Tibial nerve (tissue), 4 donors: Measurements from ENCODE around the gene RSRC1. TPM values are rescaled to one million over a fixed set of nuclear protein-coding genes. Genes with fewer than 3 reads are reported as not detected.

Experiments
- DNase-seq, 2 donors: peaks; one replicate each; pipeline ENCODE4 v3.0.0-alpha.2; 2019; ENCODE audit warnings: low spot score in 2 of 2
- H3K27ac ChIP-seq, 4 donors: fragments of 200-600 bp; sonication (generic) in 3 of 4; one replicate each; pipeline ENCODE4 v1.5.1; 2017 to 2019; ENCODE audit warnings: mild to moderate bottlenecking in 1 of 4
- H3K27me3 ChIP-seq, 2 donors: fragments of 200-600 bp; sonication (generic) in 1 of 2; one replicate each; pipeline versions ENCODE4 v1.5.1 to v1.6.0; 2017 to 2019
- H3K36me3 ChIP-seq, 3 donors: fragments of 200-600 bp; sonication (generic); one replicate each; pipeline ENCODE4 v1.5.1; 2018 to 2019
- H3K4me1 ChIP-seq, 4 donors: fragments of 200-600 bp; sonication (generic) in 3 of 4; one replicate each; pipeline ENCODE4 v1.5.1; 2017 to 2019
- H3K4me3 ChIP-seq, 4 donors: fragments of 200-600 bp; sonication (generic) in 3 of 4; one replicate each; pipeline ENCODE4 v1.5.1; 2017 to 2019; ENCODE audit warnings: mild to moderate bottlenecking in 1 of 4, moderate library complexity in 1 of 4
- H3K9me3 ChIP-seq, 4 donors: fragments of 200-600 bp; sonication (generic) in 3 of 4; one replicate each; pipeline ENCODE4 v1.5.1; 2017 to 2019
- CTCF ChIP-seq, 5 experiments: fragments of 200-600 bp in 3 of 5; fragments of 450-650 bp in 2 of 5; sonication (generic) in 3 of 5; IDR thresholded peaks; one replicate each; pipeline ENCODE4 v1.5.1; 2016 to 2019; ENCODE audit warnings: antibody characterized with exemption in 5 of 5, mild to moderate bottlenecking in 3 of 5, moderate library complexity in 2 of 5
- EP300 ChIP-seq, 2 donors: sonication (generic); formaldehyde crosslinking; IDR thresholded peaks; one replicate each; pipeline ENCODE4 v1.6.1; 2017; ENCODE audit warnings: antibody characterized with exemption in 2 of 2, mild to moderate bottlenecking in 1 of 2
- POLR2A ChIP-seq, 2 donors: fragments of 450-650 bp; IDR thresholded peaks; one replicate each; pipeline ENCODE4 v1.6.1; 2017; ENCODE audit warnings: antibody characterized with exemption in 2 of 2, mild to moderate bottlenecking in 2 of 2, moderate library complexity in 2 of 2
- WGBS, 2 donors: methylation state at CpG; one replicate each; pipeline ENCODE4 v1.1.5; 2018; 5-methylcytosine and 5-hydroxymethylcytosine counted together
- total RNA-seq, 4 donors: library from RNA; depleted of rRNA; stranded (reverse); fragments of >200 nt; gene quantifications; one replicate each; pipeline ENCODE4 v1.1.0, GENCODE V29; 2016

The RSRC1 gene
- total RNA-seq, 4 donors from 2014 or later: 58.2 to 70.5 (median 68.6) TPM

DNA sequence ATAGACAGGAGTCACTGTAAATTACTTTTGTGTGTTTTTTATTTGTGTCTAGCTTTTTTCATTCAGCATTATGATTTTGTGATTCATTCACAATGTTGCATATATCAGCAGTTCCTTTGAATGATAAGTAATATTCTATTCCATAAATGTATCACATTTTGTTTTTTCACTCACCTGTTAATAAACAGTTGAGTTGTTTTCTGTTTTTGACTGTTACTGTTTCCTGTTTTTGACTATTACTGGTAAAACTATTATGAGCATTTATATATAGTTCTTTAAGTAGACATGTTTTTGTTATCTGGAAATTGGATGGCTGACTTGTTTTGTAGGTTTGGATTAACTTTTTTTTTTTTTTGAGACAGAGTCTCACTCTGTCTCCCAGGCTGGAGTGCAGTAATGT is 138.4 kb downstream of the RSRC1 start:
- no peak for DNase-seq
- H3K4me1 ChIP-seq: no peaks in the 10 kb centered on the region
- H3K36me3 ChIP-seq: peaks cover 0 to 11% (median 0%) of the 10 kb centered on the region in 3 donors
- H3K9me3 ChIP-seq: peaks cover 0 to 22% (median 11%) of the 10 kb centered on the region in 4 donors
- no peak overlapping the region for H3K4me3 ChIP-seq
- H3K27me3 ChIP-seq: no peaks in the 10 kb centered on the region
- H3K27ac ChIP-seq: no peak overlapping the region
- TF ChIP-seq POLR2A (IDR thresholded peaks at IDR 0.05): no peak
- no peak for TF ChIP-seq EP300 (IDR thresholded peaks at IDR 0.05)
- no peak for TF ChIP-seq CTCF (IDR thresholded peaks at IDR 0.05)

DNA sequence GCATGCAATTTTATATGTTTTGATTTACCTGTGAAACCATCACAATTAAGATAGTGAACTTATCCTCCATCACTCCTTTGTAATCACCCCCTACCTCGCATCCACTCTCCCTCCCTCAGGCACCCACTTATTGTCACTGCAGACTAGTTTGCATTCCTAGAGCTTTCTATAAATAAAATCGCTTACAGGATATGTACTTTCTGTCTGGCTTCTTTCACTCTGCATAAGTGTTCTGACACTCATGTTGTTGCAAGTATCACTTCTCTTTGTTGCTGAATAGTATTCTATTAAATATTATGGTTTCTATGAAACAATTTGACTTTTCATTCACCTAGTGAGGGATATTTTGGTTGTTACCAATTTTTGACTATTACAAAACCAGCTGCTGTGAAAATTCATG is 139.3 kb downstream of the RSRC1 start:
- H3K27ac ChIP-seq: no peak overlapping the region
- H3K4me3 ChIP-seq: no peak overlapping the region
- no peaks in the 10 kb centered on the region for H3K27me3 ChIP-seq
- TF ChIP-seq CTCF (IDR thresholded peaks at IDR 0.05) (no peak), EP300 (IDR thresholded peaks at IDR 0.05) (no peak)
- peaks cover 0 to 11% (median 0%) of the 10 kb centered on the region in 3 donors for H3K36me3 ChIP-seq
- WGBS, 2 donors: 84 to 90% methylated on average over 2 of the region's 2 CpGs
- no peak for DNase-seq
- no peaks in the 10 kb centered on the region for H3K4me1 ChIP-seq
- peaks cover 0 to 21% (median 11%) of the 10 kb centered on the region in 4 donors for H3K9me3 ChIP-seq

DNA sequence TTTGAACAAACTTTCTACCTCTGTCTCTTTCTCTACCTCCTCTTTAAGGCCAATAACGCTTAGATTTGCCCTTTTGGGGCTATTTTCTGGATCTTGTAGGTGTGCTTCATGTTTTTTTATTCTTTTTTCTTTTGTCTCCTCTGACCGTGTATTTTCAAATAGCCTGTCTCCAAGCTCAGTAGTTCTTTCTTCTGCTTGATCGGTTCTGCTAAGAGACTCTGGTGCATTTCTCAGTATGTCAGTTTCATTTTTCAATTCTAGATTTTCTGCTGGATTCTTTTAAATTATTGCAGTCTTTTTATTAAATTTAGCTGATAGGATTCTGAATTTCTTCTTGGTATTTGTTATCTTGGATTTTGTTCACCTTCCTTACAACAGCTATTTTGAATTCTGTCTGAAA is 148.7 kb downstream of the RSRC1 start:
- Histone ChIP-seq H3K36me3 (peaks cover 0 to 20% (median 0%) of the 10 kb centered on the region in 3 donors), H3K4me3 (no peak overlapping the region), H3K9me3 (peaks cover 0 to 7% (median 1%) of the 10 kb centered on the region in 4 donors), H3K4me1 (no peaks in the 10 kb centered on the region), H3K27ac (no peak overlapping the region), H3K27me3 (no peaks in the 10 kb centered on the region)
- WGBS, 2 donors: 80 to 81% methylated on average over 3 of the region's 3 CpGs
- no peak for TF ChIP-seq POLR2A (IDR thresholded peaks at IDR 0.05)
- TF ChIP-seq EP300 (IDR thresholded peaks at IDR 0.05): no peak
- no peak for TF ChIP-seq CTCF (IDR thresholded peaks at IDR 0.05)
- DNase-seq: no peak

DNA sequence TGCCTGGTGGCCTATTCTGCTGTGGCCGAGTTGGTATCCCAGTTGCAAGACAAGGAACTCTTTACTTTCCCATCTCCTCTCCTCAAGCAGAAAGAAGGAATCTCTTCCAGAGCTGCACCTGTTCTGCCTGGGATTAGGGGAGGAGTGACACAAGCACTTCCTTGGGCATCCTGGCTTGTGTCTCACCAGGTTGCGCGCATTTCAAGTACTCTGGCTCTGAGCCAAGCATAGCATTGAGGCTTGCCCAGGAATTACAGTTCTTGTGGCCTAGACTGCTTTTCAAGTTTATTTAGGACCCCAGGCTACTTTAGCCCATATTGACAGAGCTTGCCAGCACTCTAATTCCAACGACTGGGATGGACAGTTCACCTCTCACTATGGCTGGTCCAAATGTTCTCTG is 150.5 kb downstream of the RSRC1 start:
- Histone ChIP-seq H3K27ac (no peak overlapping the region), H3K4me3 (no peak overlapping the region), H3K27me3 (no peaks in the 10 kb centered on the region), H3K9me3 (peaks cover 0 to 18% (median 2%) of the 10 kb centered on the region in 4 donors), H3K36me3 (peaks cover 0 to 20% (median 0%) of the 10 kb centered on the region in 3 donors), H3K4me1 (no peaks in the 10 kb centered on the region)
- no peak for DNase-seq
- TF ChIP-seq EP300 (IDR thresholded peaks at IDR 0.05) (no peak), POLR2A (IDR thresholded peaks at IDR 0.05) (no peak), CTCF (IDR thresholded peaks at IDR 0.05) (no peak)
- 92 to 93% methylated on average over 4 of the region's 4 CpGs for WGBS, 2 donors

DNA sequence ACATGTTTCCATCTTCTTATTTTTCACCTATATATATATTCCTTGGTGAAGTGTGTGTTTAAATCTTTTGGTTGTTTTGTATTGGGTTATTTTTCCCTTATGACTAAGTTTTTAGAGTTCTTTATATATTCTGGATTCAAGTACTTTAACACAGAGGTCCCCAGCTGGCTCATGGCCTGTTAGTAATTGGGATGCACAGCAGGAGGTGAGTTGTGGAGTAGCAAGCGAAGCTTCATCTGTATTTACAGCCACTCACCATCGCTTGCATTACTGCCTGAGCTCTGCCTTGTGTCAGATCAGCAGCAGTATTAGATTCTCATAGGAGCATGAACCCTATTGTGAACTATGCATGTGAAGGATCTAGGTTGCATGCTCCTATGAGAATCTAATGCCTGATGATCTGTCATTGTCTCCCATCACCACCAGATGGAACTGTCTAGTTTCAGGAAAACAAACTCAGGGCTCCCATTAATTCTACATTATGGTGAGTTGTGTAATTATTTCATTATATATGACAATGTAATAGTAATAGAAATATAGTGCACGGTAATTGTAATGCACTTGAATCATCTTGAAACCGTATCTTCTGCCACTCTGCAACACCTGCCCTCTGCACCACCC is 151.6 kb downstream of the RSRC1 start:
- H3K4me3 ChIP-seq: no peak overlapping the region
- no peak overlapping the region for H3K27ac ChIP-seq
- 76 to 80% methylated on average over 4 of the region's 4 CpGs for WGBS, 2 donors
- TF ChIP-seq CTCF (IDR thresholded peaks at IDR 0.05): no peak
- peaks cover 0 to 24% (median 7%) of the 10 kb centered on the region in 4 donors for H3K9me3 ChIP-seq
- H3K27me3 ChIP-seq: no peaks in the 10 kb centered on the region
- H3K4me1 ChIP-seq: no peaks in the 10 kb centered on the region
- no peak for DNase-seq
- peaks cover 0 to 22% (median 0%) of the 10 kb centered on the region in 3 donors for H3K36me3 ChIP-seq
